DND-41 (cell line): ENCODE measurements around the gene PHYHD1.

Experiments
- ATAC-seq: fragments of 200-7000 bp; cut with Tn5 transposase; 3 replicates; pipeline ENCODE4 v1.9.1; 2021; ENCODE audit warnings: low read depth; ENCODE audit not compliant: insufficient read depth
- DNase-seq: peaks from one replicate; pipeline ENCODE4 v3.0.0-alpha.2; 2020
- H2AFZ ChIP-seq: 2 replicates; pipeline ENCODE4 v1.6.0; 2012; ENCODE audit warnings: low read depth, low read length
- H3K27ac ChIP-seq: 2 replicates; pipeline ENCODE4 v1.5.1; 2012; ENCODE audit warnings: low read length, inconsistent platforms
- H3K27me3 ChIP-seq: fragments of 200-600 bp; sonication (generic); 2 replicates; pipeline ENCODE4 v1.6.0; 2012; ENCODE audit warnings: low read length, mild to moderate bottlenecking, inconsistent platforms; ENCODE audit not compliant: insufficient read depth, poor library complexity
- H3K36me3 ChIP-seq: 2 replicates; pipeline ENCODE4 v1.5.1; 2012; ENCODE audit warnings: low read length, inconsistent platforms; ENCODE audit not compliant: insufficient read depth
- H3K4me1 ChIP-seq: 2 replicates; pipeline ENCODE4 v1.5.1; 2012; ENCODE audit warnings: mild to moderate bottlenecking, low read length; ENCODE audit not compliant: insufficient read depth
- H3K4me2 ChIP-seq: 2 replicates; pipeline ENCODE4 v1.6.0; 2012; ENCODE audit warnings: mild to moderate bottlenecking, moderate library complexity, low read length, inconsistent platforms; ENCODE audit not compliant: insufficient read depth
- H3K4me3 ChIP-seq, 2 experiments: fragments of 200-600 bp in 1 of 2; shearing (Covaris generic) in 1 of 2; 2 replicates each; pipeline ENCODE4 v1.5.1; 2012 to 2016; ENCODE audit warnings: inconsistent platforms in 2 of 2, low read length in 2 of 2, mild to moderate bottlenecking in 2 of 2, low read depth in 1 of 2, moderate library complexity in 1 of 2
- H3K79me2 ChIP-seq: 2 replicates; pipeline ENCODE4 v1.6.0; 2012; ENCODE audit warnings: low read length, inconsistent platforms; ENCODE audit not compliant: insufficient read depth
- H3K9ac ChIP-seq: 2 replicates; pipeline ENCODE4 v1.6.0; 2012; ENCODE audit warnings: low read depth, mild to moderate bottlenecking, inconsistent platforms, low read length, moderate library complexity
- H3K9me3 ChIP-seq: 2 replicates; pipeline ENCODE4 v1.5.1; 2012; ENCODE audit warnings: low read length, moderate library complexity, mild to moderate bottlenecking, inconsistent platforms; ENCODE audit not compliant: insufficient read depth, severe bottlenecking
- H4K20me1 ChIP-seq: 2 replicates; pipeline ENCODE4 v1.6.0; 2012; ENCODE audit warnings: low read length; ENCODE audit not compliant: insufficient read depth
- EZH2 ChIP-seq: IDR thresholded peaks from 3 replicates; pipeline ENCODE4 v1.6.1; 2012; ENCODE audit warnings: borderline replicate concordance, low read depth, mild to moderate bottlenecking, moderate library complexity, low read length, inconsistent platforms; ENCODE audit not compliant: severe bottlenecking
- TF ChIP-seq, protein P1 (sequence below): IDR thresholded peaks from 2 replicates; pipeline ENCODE4 v1.5.1; 2012; ENCODE audit warnings: borderline replicate concordance, low read length, moderate library complexity, mild to moderate bottlenecking; ENCODE audit not compliant: poor library complexity, severe bottlenecking; ENCODE audit errors: extremely low read depth

PHYHD1 gene

DNA sequence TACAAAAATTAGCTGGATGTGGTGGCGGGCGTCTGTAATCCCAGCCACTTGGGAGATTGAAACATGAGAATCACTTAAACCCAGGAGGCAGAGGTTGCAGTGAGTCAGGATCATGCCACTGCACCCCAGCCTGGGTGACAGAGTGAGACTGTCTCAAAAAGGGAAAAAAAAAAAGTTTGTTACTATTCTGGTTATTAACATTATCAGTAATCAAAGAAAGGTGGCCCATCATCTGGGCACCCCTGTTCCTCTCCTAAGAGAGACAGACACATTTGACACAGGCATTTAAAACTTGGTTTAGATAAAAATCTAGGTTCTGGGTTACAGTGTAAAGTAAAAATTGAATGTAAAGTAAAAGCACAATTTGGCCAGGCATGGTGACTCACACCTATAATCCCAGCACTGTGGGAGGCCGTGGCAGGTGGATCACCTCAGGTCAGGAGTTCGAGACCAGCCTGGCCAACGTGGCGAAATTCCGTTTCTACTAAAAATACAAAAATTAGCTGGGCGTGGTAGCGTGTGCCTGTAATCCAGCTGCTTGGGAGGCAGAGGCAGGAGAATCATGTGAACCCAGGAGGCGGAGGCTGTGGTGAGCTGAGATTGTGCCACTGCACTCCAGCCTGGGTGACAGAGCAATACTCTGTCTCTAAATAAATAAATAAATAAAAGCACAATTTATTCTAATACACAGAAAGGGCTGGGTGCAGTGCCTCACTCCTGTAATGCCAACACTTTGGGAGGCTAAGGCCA is 16.7 kb upstream of the PHYHD1 start:
- no peak overlapping the region for H3K9ac ChIP-seq

DNA sequence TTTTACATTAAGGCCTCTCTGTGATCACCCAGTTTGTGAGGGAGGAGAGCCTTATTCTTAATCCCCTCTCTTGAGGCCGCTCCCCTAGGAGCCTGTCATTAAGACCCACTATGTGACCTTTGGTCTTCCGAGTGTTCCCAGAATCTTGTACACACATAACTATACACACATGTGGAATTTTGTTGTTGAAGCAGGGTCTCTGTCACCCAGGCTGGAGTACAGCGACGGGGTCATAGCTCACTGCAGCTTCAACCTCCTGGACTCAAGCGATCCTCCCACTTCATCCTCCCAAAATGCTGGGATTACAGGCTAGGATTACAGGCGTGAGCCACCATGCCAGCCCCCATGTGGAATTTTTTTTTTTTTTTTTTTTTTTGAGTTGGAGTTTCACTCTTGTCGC is 14.8 kb upstream of the PHYHD1 start:
- H3K4me2 ChIP-seq = no peak overlapping the region
- no peak overlapping the region for H3K4me3 ChIP-seq
- H4K20me1 ChIP-seq = peaks cover 4% of the 10 kb centered on the region
- 0 out of 2 replicates have a peak, but pooled peaks cover 5% of the 10 kb centered on the region for H3K79me2 ChIP-seq
- peaks cover 10% of the 10 kb centered on the region for H3K4me1 ChIP-seq
- H3K9ac ChIP-seq = no peak overlapping the region
- no peaks in the 10 kb centered on the region for H3K27me3 ChIP-seq
- no peak overlapping the region for H2AFZ ChIP-seq
- no peak for TF ChIP-seq EZH2
- peaks cover 42% of the 10 kb centered on the region for H3K36me3 ChIP-seq
- no peak overlapping the region for H3K27ac ChIP-seq
- no peak for ATAC-seq
- no peaks in the 10 kb centered on the region for H3K9me3 ChIP-seq
- no peak for DNase-seq

More for the DNA sequence above, 16.7 kb upstream of the PHYHD1 start:
- H3K79me2 ChIP-seq = 0 out of 2 replicates have a peak, but pooled peaks cover 3% of the 10 kb centered on the region
- H3K9me3 ChIP-seq = no peaks in the 10 kb centered on the region
- H3K27me3 ChIP-seq = no peaks in the 10 kb centered on the region
- no peak overlapping the region for H3K27ac ChIP-seq
- no peak overlapping the region for H3K4me2 ChIP-seq
- TF ChIP-seq, protein P1, sequence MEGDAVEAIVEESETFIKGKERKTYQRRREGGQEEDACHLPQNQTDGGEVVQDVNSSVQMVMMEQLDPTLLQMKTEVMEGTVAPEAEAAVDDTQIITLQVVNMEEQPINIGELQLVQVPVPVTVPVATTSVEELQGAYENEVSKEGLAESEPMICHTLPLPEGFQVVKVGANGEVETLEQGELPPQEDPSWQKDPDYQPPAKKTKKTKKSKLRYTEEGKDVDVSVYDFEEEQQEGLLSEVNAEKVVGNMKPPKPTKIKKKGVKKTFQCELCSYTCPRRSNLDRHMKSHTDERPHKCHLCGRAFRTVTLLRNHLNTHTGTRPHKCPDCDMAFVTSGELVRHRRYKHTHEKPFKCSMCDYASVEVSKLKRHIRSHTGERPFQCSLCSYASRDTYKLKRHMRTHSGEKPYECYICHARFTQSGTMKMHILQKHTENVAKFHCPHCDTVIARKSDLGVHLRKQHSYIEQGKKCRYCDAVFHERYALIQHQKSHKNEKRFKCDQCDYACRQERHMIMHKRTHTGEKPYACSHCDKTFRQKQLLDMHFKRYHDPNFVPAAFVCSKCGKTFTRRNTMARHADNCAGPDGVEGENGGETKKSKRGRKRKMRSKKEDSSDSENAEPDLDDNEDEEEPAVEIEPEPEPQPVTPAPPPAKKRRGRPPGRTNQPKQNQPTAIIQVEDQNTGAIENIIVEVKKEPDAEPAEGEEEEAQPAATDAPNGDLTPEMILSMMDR = no peak
- TF ChIP-seq EZH2 = no peak
- no peak for DNase-seq
- no peak overlapping the region for H2AFZ ChIP-seq
- no peak overlapping the region for H3K4me3 ChIP-seq
- H3K36me3 ChIP-seq = peaks cover 28% of the 10 kb centered on the region
- ATAC-seq = no peak
- peaks cover 4% of the 10 kb centered on the region for H4K20me1 ChIP-seq
- H3K4me1 ChIP-seq = peaks cover 10% of the 10 kb centered on the region

DNA sequence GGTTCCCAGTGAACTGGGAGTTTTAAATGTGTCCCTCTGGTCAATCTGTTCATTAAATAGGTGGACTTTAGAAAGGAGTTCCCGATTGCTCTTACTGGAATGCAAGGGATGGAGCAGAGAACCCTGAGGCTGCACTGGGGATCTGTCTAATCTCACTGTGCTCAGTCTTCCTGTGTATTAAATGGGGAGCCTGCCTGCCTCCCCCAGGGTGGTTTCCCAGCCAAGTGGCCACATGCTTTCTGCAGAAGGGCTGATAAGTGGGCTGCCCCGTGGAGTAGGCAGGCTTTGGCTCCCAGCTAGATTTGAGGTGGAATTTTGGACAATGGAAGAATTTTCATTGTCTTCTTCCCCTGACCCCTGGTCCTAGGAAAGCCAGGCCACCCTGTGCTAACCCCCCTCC is 14.0 kb upstream of the PHYHD1 start:
- ATAC-seq = no peak

DNA sequence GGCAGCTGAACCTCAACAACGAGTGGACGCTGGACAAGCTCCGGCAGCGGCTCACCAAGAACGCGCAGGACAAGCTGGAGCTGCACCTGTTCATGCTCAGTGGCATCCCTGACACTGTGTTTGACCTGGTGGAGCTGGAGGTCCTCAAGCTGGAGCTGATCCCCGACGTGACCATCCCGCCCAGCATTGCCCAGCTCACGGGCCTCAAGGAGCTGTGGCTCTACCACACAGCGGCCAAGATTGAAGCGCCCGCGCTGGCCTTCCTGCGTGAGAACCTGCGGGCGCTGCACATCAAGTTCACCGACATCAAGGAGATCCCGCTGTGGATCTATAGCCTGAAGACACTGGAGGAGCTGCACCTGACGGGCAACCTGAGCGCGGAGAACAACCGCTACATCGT is 12.4 kb upstream of the PHYHD1 start:
- H3K4me3 ChIP-seq = no peak overlapping the region
- no peak overlapping the region for H2AFZ ChIP-seq
- no peak overlapping the region for H3K4me2 ChIP-seq
- H3K27me3 ChIP-seq = no peaks in the 10 kb centered on the region
- H3K27ac ChIP-seq = no peak overlapping the region
- peaks cover 2% of the 10 kb centered on the region; the same call in 1 of the 2 replicates for H3K79me2 ChIP-seq
- no peaks in the 10 kb centered on the region for H3K4me1 ChIP-seq
- no peak for DNase-seq
- peaks cover 56% of the 10 kb centered on the region for H3K36me3 ChIP-seq
- TF ChIP-seq, protein P1 = no peak
- TF ChIP-seq EZH2 = no peak
- no peaks in the 10 kb centered on the region for H3K9me3 ChIP-seq
- H4K20me1 ChIP-seq = peaks cover 7% of the 10 kb centered on the region
- no peak overlapping the region for H3K9ac ChIP-seq
- ATAC-seq = no peak

More for the DNA sequence above, 14.0 kb upstream of the PHYHD1 start:
- H3K27me3 ChIP-seq = no peaks in the 10 kb centered on the region
- peaks cover 9% of the 10 kb centered on the region for H4K20me1 ChIP-seq
- H3K4me2 ChIP-seq = no peak overlapping the region
- DNase-seq = no peak
- H3K79me2 ChIP-seq = 0 out of 2 replicates have a peak, but pooled peaks cover 5% of the 10 kb centered on the region
- no peak overlapping the region for H3K9ac ChIP-seq
- no peak overlapping the region for H2AFZ ChIP-seq
- no peak for TF ChIP-seq EZH2
- TF ChIP-seq, protein P1 = no peak
- H3K27ac ChIP-seq = no peak overlapping the region
- peaks cover 10% of the 10 kb centered on the region for H3K4me1 ChIP-seq
- no peak overlapping the region for H3K4me3 ChIP-seq
- H3K9me3 ChIP-seq = no peaks in the 10 kb centered on the region
- H3K36me3 ChIP-seq = peaks cover 46% of the 10 kb centered on the region
